ENCODE results near the gene NETO1. TPM values are rescaled to one million over a fixed set of nuclear protein-coding genes. Genes with fewer than 3 reads are reported as not detected.

The NETO1 gene
- total RNA-seq, 2 donors from 2014 or later, result not detected

DNA sequence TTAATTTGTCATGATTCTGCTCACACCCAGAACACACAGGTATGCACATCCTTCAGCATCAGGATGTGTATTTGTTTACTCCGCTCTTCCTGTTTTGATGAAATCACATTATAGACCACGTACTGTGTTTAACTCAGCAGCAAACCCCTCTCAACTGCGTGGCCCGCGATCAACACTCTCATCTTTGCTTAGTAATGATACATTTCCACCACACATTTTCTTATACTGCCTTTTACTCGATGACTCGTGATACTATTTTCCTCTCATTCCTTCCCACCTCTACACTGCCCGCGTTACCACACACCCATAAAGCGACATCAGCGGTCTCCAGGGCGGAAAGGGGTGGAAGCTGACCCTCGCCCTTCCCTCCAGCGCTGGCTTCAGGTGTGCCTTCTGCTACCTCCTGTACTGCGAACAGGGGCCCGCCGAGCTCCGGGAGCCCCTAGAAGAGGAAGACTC lies 1.3 kb downstream of the NETO1 start:
- no peak for ATAC-seq
- whole genome bisulfite sequencing, 2 donors, result 5 to 7% methylated on average over 18 of the region's 18 CpGs
- H3K4me3 ChIP-seq, result no peak overlapping the region

DNA sequence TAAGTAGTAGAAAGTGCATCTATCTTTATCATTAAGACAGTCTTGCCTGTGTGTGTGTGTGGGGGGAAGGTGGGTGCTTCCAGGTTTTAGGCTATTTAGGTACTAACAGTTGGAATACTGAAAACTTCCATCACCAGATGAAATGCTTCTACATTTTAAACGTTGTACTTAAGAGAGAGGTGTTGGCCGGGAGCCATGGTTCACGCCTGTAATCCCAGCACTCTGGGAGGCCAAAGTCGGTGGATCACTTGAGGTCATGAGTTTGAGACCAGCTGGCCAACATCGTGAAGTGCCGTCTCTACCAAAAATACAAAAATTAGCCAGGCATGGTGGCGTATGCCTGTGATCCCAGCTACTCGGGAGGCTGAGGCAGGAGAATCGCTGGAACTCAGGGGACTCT lies 4.0 kb downstream of the NETO1 start:
- no peaks in the 10 kb centered on the region for H3K36me3 ChIP-seq (replicated peaks in 1 of 2; ENCODE audit: insufficient read depth in 1 of 2, low read depth in 2 of 2)
- H3K4me1 ChIP-seq, result peaks cover 19% of the 10 kb centered on the region
- H3K9me3 ChIP-seq, result no peaks in the 10 kb centered on the region
- H3K27ac ChIP-seq, result no peak overlapping the region
- H3K4me3 ChIP-seq, result no peak overlapping the region
- intact Hi-C loops (cut with DNase I), result no loop called here
- H3K27me3 ChIP-seq, result peaks cover 0 to 10% of the 10 kb centered on the region in 2 donors
- no peak for TF ChIP-seq POLR2A (IDR thresholded peaks at IDR 0.05)
- TF ChIP-seq CTCF (IDR thresholded peaks at IDR 0.05), result no peak
- 71 to 72% methylated on average over 9 of the region's 9 CpGs for WGBS, 2 donors
- ATAC-seq, result no peak
- no peak for DNase-seq

More for the DNA sequence above, 1.3 kb downstream of the NETO1 start:
- Histone ChIP-seq H3K4me1 (peaks cover 25% of the 10 kb centered on the region), H3K36me3 (replicated peaks in 1 of 2; ENCODE audit: insufficient read depth in 1 of 2, low read depth in 2 of 2) (no peaks in the 10 kb centered on the region), H3K27me3 (peaks cover 0 to 13% of the 10 kb centered on the region in 2 donors), H3K9me3 (no peaks in the 10 kb centered on the region), H3K27ac (no peak overlapping the region)
- no peak for DNase-seq
- intact Hi-C loops (cut with DNase I), result no loop called here
- no peak for TF ChIP-seq CTCF (IDR thresholded peaks at IDR 0.05)
- TF ChIP-seq POLR2A (IDR thresholded peaks at IDR 0.05), result no peak

GRCh38 chr18:72859088-72859487 lies 8.7 kb downstream of the NETO1 start:
- intact Hi-C loops (cut with DNase I), result no loop called here
- ATAC-seq, result no peak

GRCh38 chr18:72849671-72850070 lies 18.1 kb downstream of the NETO1 start:
- intact Hi-C loops (cut with DNase I), result no loop called here
- Histone ChIP-seq H3K4me1 (no peaks in the 10 kb centered on the region), H3K9me3 (no peaks in the 10 kb centered on the region), H3K36me3 (replicated peaks in 1 of 2; ENCODE audit: insufficient read depth in 1 of 2, low read depth in 2 of 2) (no peaks in the 10 kb centered on the region), H3K27me3 (no peaks in the 10 kb centered on the region), H3K27ac (no peak overlapping the region), H3K4me3 (no peak overlapping the region)
- TF ChIP-seq CTCF (IDR thresholded peaks at IDR 0.05) (no peak), POLR2A (IDR thresholded peaks at IDR 0.05) (no peak)
- DNase-seq (no peak), ATAC-seq (no peak)
- WGBS, 2 donors, result 62 to 65% methylated on average over 3 of the region's 3 CpGs

More at GRCh38 chr18:72859088-72859487, 8.7 kb downstream of the NETO1 start:
- DNase-seq, result no peak
- H3K4me1 ChIP-seq, result no peaks in the 10 kb centered on the region
- H3K9me3 ChIP-seq, result no peaks in the 10 kb centered on the region
- no peaks in the 10 kb centered on the region for H3K36me3 ChIP-seq (replicated peaks in 1 of 2; ENCODE audit: insufficient read depth in 1 of 2, low read depth in 2 of 2)
- TF ChIP-seq CTCF (IDR thresholded peaks at IDR 0.05) (no peak), POLR2A (IDR thresholded peaks at IDR 0.05) (no peak)
- H3K27ac ChIP-seq, result no peak overlapping the region
- no peaks in the 10 kb centered on the region for H3K27me3 ChIP-seq
- WGBS, 2 donors, result 67 to 72% methylated on average over 4 of the region's 4 CpGs
- H3K4me3 ChIP-seq, result no peak overlapping the region

- H3K9me3 ChIP-seq, result no peaks in the 10 kb centered on the region
- no peak for TF ChIP-seq CTCF (IDR thresholded peaks at IDR 0.05)
- no peak for TF ChIP-seq POLR2A (IDR thresholded peaks at IDR 0.05)
- no peaks in the 10 kb centered on the region for H3K27me3 ChIP-seq
- no peaks in the 10 kb centered on the region for H3K4me1 ChIP-seq
- no peak for ATAC-seq
- no peak overlapping the region for H3K27ac ChIP-seq
- DNase-seq, result no peak
- H3K36me3 ChIP-seq (replicated peaks in 1 of 2; ENCODE audit: insufficient read depth in 1 of 2, low read depth in 2 of 2), result no peaks in the 10 kb centered on the region
- H3K4me3 ChIP-seq, result no peak overlapping the region
- intact Hi-C loops (cut with DNase I), result no loop called here
- 36 to 56% methylated on average over 1 of the region's 1 CpG for WGBS, 2 donors
Measured at GRCh38 chr18:72848503-72849237, 19.1 kb downstream of the NETO1 start.
